HG02938 (cell line): ENCODE data around the gene ARHGEF4.
A peak's percentile ranks its signal among the peaks of the same experiment; 100 is the strongest.

ENCODE experiments used
- ATAC-seq: cut with Tn5 transposase; IDR thresholded peaks from one replicate; pipeline ENCODE4 v1.9.1; 2021; ENCODE audit warnings: mild to moderate bottlenecking, moderate library complexity; ENCODE audit not compliant: unreplicated experiment

Gene ARHGEF4

GRCh38 chr2:130836501-130837174 lies at the start of gene ARHGEF4:
Gene ARHGEF4 (plus strand): TSS chr2:130836914. CDS start chr2:130836954, 40 bp downstream.
- ATAC-seq = no peak

- ATAC-seq = no peak
Observed at GRCh38 chr2:130787841-130788240, 48.9 kb upstream of the ARHGEF4 start.

- no peak for ATAC-seq
Observed at GRCh38 chr2:130790312-130790711, 46.4 kb upstream of the ARHGEF4 start.

- no peak for ATAC-seq
Observed at GRCh38 chr2:130790804-130791616, 45.7 kb upstream of the ARHGEF4 start.

- ATAC-seq = no peak
Observed at GRCh38 chr2:130791617-130791939, 45.1 kb upstream of the ARHGEF4 start.

- no peak for ATAC-seq
Observed at GRCh38 chr2:130795431-130795830, 41.3 kb upstream of the ARHGEF4 start.

- ATAC-seq = no peak
Observed at GRCh38 chr2:130796290-130796689, 40.4 kb upstream of the ARHGEF4 start.

- peak; percentile 88 for ATAC-seq
Observed at GRCh38 chr2:130797493-130798435, 39.0 kb upstream of the ARHGEF4 start.

- no peak for ATAC-seq
Observed at GRCh38 chr2:130798472-130799218, 38.1 kb upstream of the ARHGEF4 start.

GRCh38 chr2:130799295-130799694 lies 37.4 kb upstream of the ARHGEF4 start:
- ATAC-seq = no peak

GRCh38 chr2:130805613-130806012 lies 31.1 kb upstream of the ARHGEF4 start:
- no peak for ATAC-seq

GRCh38 chr2:130806370-130806769 lies 30.3 kb upstream of the ARHGEF4 start:
- ATAC-seq = no peak

- ATAC-seq = no peak
Observed at GRCh38 chr2:130807659-130808385, 28.9 kb upstream of the ARHGEF4 start.

- no peak for ATAC-seq
Observed at GRCh38 chr2:130808482-130809268, 28.0 kb upstream of the ARHGEF4 start.

GRCh38 chr2:130810490-130810889 lies 26.2 kb upstream of the ARHGEF4 start:
- no peak for ATAC-seq

GRCh38 chr2:130813722-130814121 lies 23.0 kb upstream of the ARHGEF4 start:
- ATAC-seq = no peak

- no peak for ATAC-seq
Observed at GRCh38 chr2:130814931-130815680, 21.6 kb upstream of the ARHGEF4 start.

- no peak for ATAC-seq
Observed at GRCh38 chr2:130818809-130819208, 17.9 kb upstream of the ARHGEF4 start.
